ENCODE data around the gene UBASH3B.

UBASH3B gene

GRCh38 chr11:122807731-122808477 is 152.4 kb downstream of the UBASH3B start:
- ChIA-PET CTCF (interaction anchor here (0.7 to 2.6 kb wide), 4 partner anchors 11 to 50 kb away, joined by 3 to 11 read pairs (median 5); no protein-coding TSS in a partner anchor), POLR2A (no interaction called here)
- DNase-seq (ENCODE audit: extremely low spot score): no peak
- TF ChIP-seq FOXA1 (IDR thresholded peaks at IDR 0.05) (no peak), BHLHE40 (IDR thresholded peaks at IDR 0.05; ENCODE audit: borderline replicate concordance) (no peak), LEF1 (IDR thresholded peaks at IDR 0.05; ENCODE audit: borderline replicate concordance) (no peak), L3MBTL2 (conservative IDR thresholded peaks at IDR 0.05) (no peak), HDGF (IDR thresholded peaks at IDR 0.05; ENCODE audit: borderline replicate concordance) (no peak), NFRKB (IDR thresholded peaks at IDR 0.05) (no peak), SP1 (IDR thresholded peaks at IDR 0.05) (no peak), ELF4 (IDR thresholded peaks at IDR 0.05) (no peak), CTBP1 (IDR thresholded peaks at IDR 0.05; ENCODE audit: borderline replicate concordance) (no peak), PKNOX1 (IDR thresholded peaks at IDR 0.05) (no peak), FOXK2 (IDR thresholded peaks at IDR 0.05) (no peak), FOXM1 (IDR thresholded peaks at IDR 0.05; ENCODE audit: borderline replicate concordance) (no peak), ARNT (IDR thresholded peaks at IDR 0.05) (no peak), SUZ12 (IDR thresholded peaks at IDR 0.05) (no peak), TARDBP (IDR thresholded peaks at IDR 0.05) (no peak)

GRCh38 chr11:122808478-122808869 is 153.0 kb downstream of the UBASH3B start:
- CTCF ChIA-PET: interaction anchor here (0.7 to 2.6 kb wide), 5 partner anchors 12 to 228 kb away, joined by 3 to 11 read pairs (median 3); no protein-coding TSS in a partner anchor
- DNase-seq (ENCODE audit: extremely low spot score): no peak
- POLR2A ChIA-PET: no interaction called here

GRCh38 chr11:122809866-122810265 is 154.3 kb downstream of the UBASH3B start:
- TF ChIP-seq CTBP1 (IDR thresholded peaks at IDR 0.05; ENCODE audit: borderline replicate concordance): no peak
- CTCF ChIA-PET: interaction anchor here (0.6 kb wide), 2 partner anchors 26 to 41 kb away, joined by 3 to 6 read pairs; no protein-coding TSS in a partner anchor
- no peak for DNase-seq (ENCODE audit: extremely low spot score)
- POLR2A ChIA-PET: no interaction called here

More at GRCh38 chr11:122808478-122808869, 153.0 kb downstream of the UBASH3B start:
- TF ChIP-seq SP1 (IDR thresholded peaks at IDR 0.05): no peak
- no peak for TF ChIP-seq ARNT (IDR thresholded peaks at IDR 0.05)
- TF ChIP-seq NFRKB (IDR thresholded peaks at IDR 0.05): no peak
- no peak for TF ChIP-seq FOXK2 (IDR thresholded peaks at IDR 0.05)
- TF ChIP-seq ELF4 (IDR thresholded peaks at IDR 0.05): no peak
- TF ChIP-seq ZNF384 (IDR thresholded peaks at IDR 0.05): no peak
- no peak for TF ChIP-seq PKNOX1 (IDR thresholded peaks at IDR 0.05)
- TF ChIP-seq FOXA1 (IDR thresholded peaks at IDR 0.05): no peak
- no peak for TF ChIP-seq FOXM1 (IDR thresholded peaks at IDR 0.05; ENCODE audit: borderline replicate concordance)
- no peak for TF ChIP-seq BHLHE40 (IDR thresholded peaks at IDR 0.05; ENCODE audit: borderline replicate concordance)
- TF ChIP-seq L3MBTL2 (conservative IDR thresholded peaks at IDR 0.05): no peak
- no peak for TF ChIP-seq TARDBP (IDR thresholded peaks at IDR 0.05)
- TF ChIP-seq SUZ12 (IDR thresholded peaks at IDR 0.05): no peak
- no peak for TF ChIP-seq HDGF (IDR thresholded peaks at IDR 0.05; ENCODE audit: borderline replicate concordance)

GRCh38 chr11:122811721-122812120 is 156.2 kb downstream of the UBASH3B start:
- TF ChIP-seq ARNT (IDR thresholded peaks at IDR 0.05) (no peak), NFRKB (IDR thresholded peaks at IDR 0.05) (no peak), BHLHE40 (IDR thresholded peaks at IDR 0.05; ENCODE audit: borderline replicate concordance) (no peak), L3MBTL2 (conservative IDR thresholded peaks at IDR 0.05) (no peak), FOXA1 (IDR thresholded peaks at IDR 0.05) (no peak), SP1 (IDR thresholded peaks at IDR 0.05) (no peak), ZNF384 (IDR thresholded peaks at IDR 0.05) (no peak), FOXK2 (IDR thresholded peaks at IDR 0.05) (no peak), SUZ12 (IDR thresholded peaks at IDR 0.05) (no peak), LEF1 (IDR thresholded peaks at IDR 0.05; ENCODE audit: borderline replicate concordance) (no peak), CTBP1 (IDR thresholded peaks at IDR 0.05; ENCODE audit: borderline replicate concordance) (no peak), PKNOX1 (IDR thresholded peaks at IDR 0.05) (no peak)
- CTCF ChIA-PET: no interaction called here
- POLR2A ChIA-PET: no interaction called here
- DNase-seq (ENCODE audit: extremely low spot score): no peak

GRCh38 chr11:122812638-122813037 is 157.1 kb downstream of the UBASH3B start:
- no peak for DNase-seq (ENCODE audit: extremely low spot score)
- TF ChIP-seq LEF1 (IDR thresholded peaks at IDR 0.05; ENCODE audit: borderline replicate concordance) (no peak), BHLHE40 (IDR thresholded peaks at IDR 0.05; ENCODE audit: borderline replicate concordance) (no peak), L3MBTL2 (conservative IDR thresholded peaks at IDR 0.05) (no peak), CTBP1 (IDR thresholded peaks at IDR 0.05; ENCODE audit: borderline replicate concordance) (no peak), SP1 (IDR thresholded peaks at IDR 0.05) (no peak), PKNOX1 (IDR thresholded peaks at IDR 0.05) (no peak), FOXK2 (IDR thresholded peaks at IDR 0.05) (no peak), FOXM1 (IDR thresholded peaks at IDR 0.05; ENCODE audit: borderline replicate concordance) (no peak), ELF4 (IDR thresholded peaks at IDR 0.05) (no peak), SUZ12 (IDR thresholded peaks at IDR 0.05) (no peak), HDGF (IDR thresholded peaks at IDR 0.05; ENCODE audit: borderline replicate concordance) (no peak), TARDBP (IDR thresholded peaks at IDR 0.05) (no peak), FOXA1 (IDR thresholded peaks at IDR 0.05) (no peak), ARNT (IDR thresholded peaks at IDR 0.05) (no peak), ZNF384 (IDR thresholded peaks at IDR 0.05) (no peak), NFRKB (IDR thresholded peaks at IDR 0.05) (no peak)
- ChIA-PET CTCF (no interaction called here), POLR2A (no interaction called here)

Measured in HEK293T (cell line).